MCF 10A (cell line): ENCODE data around the gene OR52I2. TPM values are rescaled to one million over a fixed set of nuclear protein-coding genes. Genes with fewer than 3 reads are reported as not detected.

Experiments used
- BruUV-seq: library from RNA; stranded (reverse); fragments of 400-500 nt; replicated peaks from 2 replicates; lab custom pipeline; 2021; lab: Mats Ljungman, UMichigan
- CTCF ChIA-PET: fragments of 300-600 bp; sonication (Branson Sonifier 250); formaldehyde crosslinking; extraction: SDS; loops from one replicate; lab custom pipeline; 2021; ENCODE audit warnings: antibody characterized with exemption, inconsistent platforms; lab: Yijun Ruan, JAX
- POLR2A ChIA-PET: fragments of 300-600, 350-650 bp; sonication (Branson Sonifier 250); formaldehyde crosslinking; extraction: SDS; loops from one replicate; lab custom pipeline; 2020; ENCODE audit warnings: antibody characterized with exemption, inconsistent platforms; lab: Yijun Ruan, JAX
- DNase-seq: peaks from one replicate; pipeline ENCODE4 v3.0.0-alpha.2; 2018; ENCODE audit not compliant: unreplicated experiment
- H3K27ac Mint-ChIP-seq: one replicate; pipeline ENCODE4 v1.8.0; 2022; ENCODE audit warnings: mild to moderate bottlenecking, low read depth, mixed read lengths; ENCODE audit not compliant: unreplicated experiment
- H3K27me3 Mint-ChIP-seq: one replicate; pipeline ENCODE4 v1.8.0; 2022; ENCODE audit warnings: mixed read lengths; ENCODE audit not compliant: insufficient read depth, unreplicated experiment
- H3K36me3 Mint-ChIP-seq: one replicate; pipeline ENCODE4 v1.8.0; 2022; ENCODE audit warnings: mild to moderate bottlenecking, moderate library complexity, mixed read lengths; ENCODE audit not compliant: insufficient read depth, unreplicated experiment
- H3K4me1 Mint-ChIP-seq: one replicate; pipeline ENCODE4 v1.8.0; 2022; ENCODE audit warnings: mixed read lengths; ENCODE audit not compliant: insufficient read depth, unreplicated experiment
- H3K4me3 Mint-ChIP-seq: one replicate; pipeline ENCODE4 v1.8.0; 2022; ENCODE audit warnings: mild to moderate bottlenecking, moderate library complexity, mixed read lengths; ENCODE audit not compliant: unreplicated experiment
- H3K9me3 Mint-ChIP-seq: one replicate; pipeline ENCODE4 v1.8.0; 2022; ENCODE audit warnings: mixed read lengths; ENCODE audit not compliant: unreplicated experiment
- CTCF ChIP-seq: fragments of 200-600 bp; IDR thresholded peaks from one replicate; pipeline ENCODE4 v1.8.0; 2022; ENCODE audit warnings: antibody characterized with exemption, mild to moderate bottlenecking; ENCODE audit not compliant: unreplicated experiment
- intact Hi-C: fragments of 100-400 bp; cut with micrococcal nuclease; formaldehyde crosslinking; loops from 2 replicates; pipeline ENCODE4 v1.14.1; 2022
- total RNA-seq: library from RNA; stranded (reverse); gene quantifications from 2 replicates; pipeline ENCODE4 v1.2.3, GENCODE V29; 2022

OR52I2 gene
- total RNA-seq, 1 experiment from 2014 or later: not detected

- Mint-ChIP-seq H3K4me3 (no peak overlapping the region), H3K27ac (no peak overlapping the region), H3K4me1 (peaks cover 11% of the 10 kb centered on the region), H3K9me3 (no peaks in the 10 kb centered on the region), H3K36me3 (no peaks in the 10 kb centered on the region), H3K27me3 (peaks cover 24% of the 10 kb centered on the region)
- no peak for DNase-seq
- TF ChIP-seq CTCF: no peak
- no TSS peak for BruUV-seq
- intact Hi-C loops: no loop called here
- POLR2A ChIA-PET: interaction anchor here (0.9 kb wide), 1 partner anchor 9 kb away, joined by 4 read pairs; no protein-coding TSS in a partner anchor
- CTCF ChIA-PET: interaction anchor here (0.6 to 1.4 kb wide), 6 partner anchors 13 to 1342 kb away, joined by 3 to 11 read pairs (median 3); partner anchors contain the start of gene OR51D1
These were observed 30.4 kb downstream of the OR52I2 start for GRCh38 chr11:4611986-4612385.

GRCh38 chr11:4615856-4616444, 34.4 kb downstream of the OR52I2 start:
- Mint-ChIP-seq H3K4me1 (no peaks in the 10 kb centered on the region), H3K9me3 (no peaks in the 10 kb centered on the region), H3K4me3 (no peak overlapping the region), H3K27me3 (peaks cover 24% of the 10 kb centered on the region), H3K27ac (no peak overlapping the region), H3K36me3 (no peaks in the 10 kb centered on the region)
- intact Hi-C loops: no loop called here
- ChIA-PET CTCF (interaction anchor here (1.4 kb wide), 1 partner anchor 10 kb away, joined by 5 read pairs; no protein-coding TSS in a partner anchor), POLR2A (no interaction called here)
- no TSS peak for BruUV-seq
- TF ChIP-seq CTCF: no peak
- DNase-seq: no peak

- ChIA-PET CTCF (interaction anchor here (0.9 kb wide), 1 partner anchor 370 kb away, joined by 4 read pairs; no protein-coding TSS in a partner anchor), POLR2A (no interaction called here)
- intact Hi-C loops: no loop called here
- Mint-ChIP-seq H3K4me1 (no peaks in the 10 kb centered on the region), H3K9me3 (no peaks in the 10 kb centered on the region), H3K27me3 (peaks cover 16% of the 10 kb centered on the region), H3K4me3 (no peak overlapping the region), H3K36me3 (no peaks in the 10 kb centered on the region), H3K27ac (no peak overlapping the region)
- no peak for DNase-seq
- BruUV-seq: no TSS peak
- TF ChIP-seq CTCF: no peak
These were observed 38.0 kb downstream of the OR52I2 start for GRCh38 chr11:4619514-4619913.

- Mint-ChIP-seq H3K36me3 (no peaks in the 10 kb centered on the region), H3K4me1 (no peaks in the 10 kb centered on the region), H3K9me3 (peaks cover 7% of the 10 kb centered on the region), H3K4me3 (no peak overlapping the region), H3K27ac (no peak overlapping the region), H3K27me3 (peaks cover 45% of the 10 kb centered on the region)
- intact Hi-C loops: loop anchor here (1.0 to 5.0 kb wide), 5 partner anchors 378 to 1181 kb away; partner anchors contain the start of gene OR52N2
- no TSS peak for BruUV-seq
- CTCF ChIA-PET: interaction anchor here (0.6 to 9.2 kb wide), 30 partner anchors 10 to 756 kb away, joined by 3 to 122 read pairs (median 3); partner anchors contain the start of gene OR51D1
- peak; percentile 88 for DNase-seq
- peak; percentile 73 for TF ChIP-seq CTCF
- POLR2A ChIA-PET: no interaction called here
These were observed 44.9 kb downstream of the OR52I2 start for GRCh38 chr11:4626207-4627099.
